Testis (tissue), 3 donors: ENCODE data around the gene OR1L8. TPM values are rescaled to one million over a fixed set of nuclear protein-coding genes. Genes with fewer than 3 reads are reported as not detected.

Source experiments
- DNase-seq: peaks from one replicate; pipeline ENCODE4 v3.0.0-alpha.2; 2019
- H3K27ac ChIP-seq, 2 donors: fragments of 200-600 bp; sonication (generic); one replicate each; pipeline ENCODE4 v1.5.1; 2019
- H3K27me3 ChIP-seq: fragments of 200-600 bp; sonication (generic); one replicate; pipeline ENCODE4 v1.5.1; 2019
- H3K36me3 ChIP-seq: fragments of 200-600 bp; sonication (generic); one replicate; pipeline ENCODE4 v1.5.1; 2017; ENCODE audit warnings: low read depth; ENCODE audit errors: missing control alignments
- H3K4me1 ChIP-seq: fragments of 200-600 bp; sonication (generic); one replicate; pipeline ENCODE4 v1.5.1; 2019
- H3K4me3 ChIP-seq, 2 donors: fragments of 200-600 bp; sonication (generic); one replicate each; pipeline ENCODE4 v1.5.1; 2017 to 2019
- H3K9me3 ChIP-seq: fragments of 200-600 bp; sonication (generic); one replicate; pipeline ENCODE4 v1.5.1; 2017
- POLR2A ChIP-seq: fragments of 450-650 bp; IDR thresholded peaks from one replicate; pipeline ENCODE4 v1.6.1; 2017; ENCODE audit warnings: antibody characterized with exemption, mild to moderate bottlenecking, moderate library complexity
- WGBS, 2 donors: methylation state at CpG; one replicate each; pipeline ENCODE4 v1.1.5; 2018; 5-methylcytosine and 5-hydroxymethylcytosine counted together
- intact Hi-C: fragments of 100-400 bp; cut with DNase I; formaldehyde crosslinking; loops from one replicate; pipeline ENCODE4 v1.15.1; 2023; ENCODE audit warnings: low total_unique reads
- polyA plus RNA-seq: library from polyadenylated mRNA; stranded (reverse); fragments of 350-450 nt; fragmentation: Illumina TruSeq; extraction: RNeasy Lipid Tissue Mini Kit (QIAGEN cat#74804); gene quantifications from one replicate; pipeline ENCODE4 v1.2.3, GENCODE V29; 2014; ENCODE audit warnings: low read depth, low replicate concordance; ENCODE audit not compliant: insufficient read depth
- total RNA-seq, 2 donors: library from RNA; depleted of rRNA; stranded (reverse); fragments of >200 nt; gene quantifications; one replicate each; pipeline ENCODE4 v1.2.3, GENCODE V29; 2016
- TF ChIP-seq, protein P1 (sequence below), 3 experiments: fragments of 450-650 bp in 2 of 3; fragments of 200-600 bp in 1 of 3; sonication (generic) in 1 of 3; IDR thresholded peaks; one replicate each; pipeline ENCODE4 v1.5.1; 2016 to 2019; ENCODE audit warnings: antibody characterized with exemption in 3 of 3, mild to moderate bottlenecking in 2 of 3, moderate library complexity in 1 of 3

OR1L8 gene
- total and polyA plus RNA-seq, 3 donors from 2014 or later, result 0.31 to 0.36 TPM; not detected in 1

DNA sequence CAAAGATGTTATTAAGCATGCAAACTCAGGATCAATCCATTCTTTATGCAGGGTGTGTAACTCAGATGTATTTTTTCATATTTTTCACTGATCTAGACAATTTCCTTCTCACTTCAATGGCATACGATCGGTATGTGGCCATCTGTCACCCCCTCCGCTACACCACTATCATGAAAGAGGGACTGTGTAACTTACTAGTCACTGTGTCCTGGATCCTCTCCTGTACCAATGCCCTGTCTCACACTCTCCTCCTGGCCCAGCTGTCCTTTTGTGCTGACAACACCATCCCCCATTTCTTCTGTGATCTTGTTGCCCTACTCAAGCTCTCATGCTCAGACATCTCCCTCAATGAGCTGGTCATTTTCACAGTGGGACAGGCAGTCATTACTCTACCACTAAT is 63.8 kb downstream of the OR1L8 start:
- no peak for TF ChIP-seq POLR2A
- TF ChIP-seq, protein P1, sequence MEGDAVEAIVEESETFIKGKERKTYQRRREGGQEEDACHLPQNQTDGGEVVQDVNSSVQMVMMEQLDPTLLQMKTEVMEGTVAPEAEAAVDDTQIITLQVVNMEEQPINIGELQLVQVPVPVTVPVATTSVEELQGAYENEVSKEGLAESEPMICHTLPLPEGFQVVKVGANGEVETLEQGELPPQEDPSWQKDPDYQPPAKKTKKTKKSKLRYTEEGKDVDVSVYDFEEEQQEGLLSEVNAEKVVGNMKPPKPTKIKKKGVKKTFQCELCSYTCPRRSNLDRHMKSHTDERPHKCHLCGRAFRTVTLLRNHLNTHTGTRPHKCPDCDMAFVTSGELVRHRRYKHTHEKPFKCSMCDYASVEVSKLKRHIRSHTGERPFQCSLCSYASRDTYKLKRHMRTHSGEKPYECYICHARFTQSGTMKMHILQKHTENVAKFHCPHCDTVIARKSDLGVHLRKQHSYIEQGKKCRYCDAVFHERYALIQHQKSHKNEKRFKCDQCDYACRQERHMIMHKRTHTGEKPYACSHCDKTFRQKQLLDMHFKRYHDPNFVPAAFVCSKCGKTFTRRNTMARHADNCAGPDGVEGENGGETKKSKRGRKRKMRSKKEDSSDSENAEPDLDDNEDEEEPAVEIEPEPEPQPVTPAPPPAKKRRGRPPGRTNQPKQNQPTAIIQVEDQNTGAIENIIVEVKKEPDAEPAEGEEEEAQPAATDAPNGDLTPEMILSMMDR (IDR thresholded peaks at IDR 0.05), result no peak
- no peaks in the 10 kb centered on the region for H3K36me3 ChIP-seq
- WGBS, 2 donors, result 86 to 91% methylated on average over 3 of the region's 3 CpGs
- H3K4me3 ChIP-seq, result no peak overlapping the region
- H3K27ac ChIP-seq, result no peak overlapping the region
- H3K4me1 ChIP-seq, result no peaks in the 10 kb centered on the region
- intact Hi-C loops, result no loop called here
- H3K9me3 ChIP-seq, result no peaks in the 10 kb centered on the region
- H3K27me3 ChIP-seq, result no peaks in the 10 kb centered on the region
- DNase-seq, result no peak

GRCh38 chr9:122518841-122519240 is 64.3 kb downstream of the OR1L8 start, which contains the start of gene OR1J4:
TSS of gene OR1J4 (plus strand) at chr9:122519141. CDS start at chr9:122519141, 0 bp downstream.
- H3K27ac ChIP-seq, result no peak within 1 kb of the TSS
- TF ChIP-seq, protein P1 (IDR thresholded peaks at IDR 0.05), result no peak
- no peak for TF ChIP-seq POLR2A
- no peaks in the 10 kb centered on the region for H3K4me1 ChIP-seq
- no peak within 1 kb of the TSS for H3K4me3 ChIP-seq
- intact Hi-C loops, result no loop called here
- H3K36me3 ChIP-seq, result no peaks in the 10 kb centered on the region
- no peak for DNase-seq
- 85 to 86% methylated on average over 4 of the region's 4 CpGs for WGBS, 2 donors
- no peaks in the 10 kb centered on the region for H3K27me3 ChIP-seq
- H3K9me3 ChIP-seq, result no peaks in the 10 kb centered on the region

- H3K4me3 ChIP-seq, result no peak overlapping the region
- H3K36me3 ChIP-seq, result no peaks in the 10 kb centered on the region
- H3K4me1 ChIP-seq, result no peaks in the 10 kb centered on the region
- TF ChIP-seq, protein P1 (IDR thresholded peaks at IDR 0.05), result no peak
- no peak for TF ChIP-seq POLR2A
- 66 to 72% methylated on average over 2 of the region's 2 CpGs for WGBS, 2 donors
- no peaks in the 10 kb centered on the region for H3K27me3 ChIP-seq
- H3K9me3 ChIP-seq, result no peaks in the 10 kb centered on the region
- H3K27ac ChIP-seq, result no peak overlapping the region
- no peak for DNase-seq
- intact Hi-C loops, result no loop called here
Observed at GRCh38 chr9:122518226-122518625, 65.0 kb downstream of the OR1L8 start.

Other genes with a start within 250 kb of the OR1L8 start
- gene PTGS1, start 212.4 kb downstream of the OR1L8 start, total RNA-seq, result 1 to 10 TPM in 1 of 2 donors, under 1 TPM in 1; 0.93 to 1.1 TPM
- 10.1 TPM for gene PTGS1, start 212.4 kb downstream of the OR1L8 start, polyA plus RNA-seq
- gene OR1J1, start 105.5 kb downstream of the OR1L8 start, total RNA-seq, result not detected
- not detected for gene OR1J1, start 105.5 kb downstream of the OR1L8 start, polyA plus RNA-seq
- 1 to 10 TPM in 1 of 2 donors, under 1 TPM in 1; 0.62 to 1.6 TPM for gene OR1J2, start 72.6 kb downstream of the OR1L8 start, total RNA-seq
- not detected for gene OR1J2, start 72.6 kb downstream of the OR1L8 start, polyA plus RNA-seq
- gene OR1J4, start 64.2 kb downstream of the OR1L8 start, total RNA-seq, result under 1 TPM; 0.74 to 0.87 TPM
- gene OR1J4, start 64.2 kb downstream of the OR1L8 start, polyA plus RNA-seq, result not detected
- under 1 TPM in 1 of 2 donors, not detected in 1; 0.62 TPM for gene OR1N1, start 56.1 kb downstream of the OR1L8 start, total RNA-seq
- gene OR1N1, start 56.1 kb downstream of the OR1L8 start, polyA plus RNA-seq, result not detected
- gene OR1N2, start 30.3 kb downstream of the OR1L8 start, total RNA-seq, result 1 to 10 TPM in 1 of 2 donors, under 1 TPM in 1; 0.39 to 1.7 TPM
- gene OR1N2, start 30.3 kb downstream of the OR1L8 start, polyA plus RNA-seq, result not detected
- not detected for gene OR1Q1, start 31.4 kb upstream of the OR1L8 start, total RNA-seq
- gene OR1Q1, start 31.4 kb upstream of the OR1L8 start, polyA plus RNA-seq, result not detected
- gene OR1B1, start 74.2 kb upstream of the OR1L8 start, total RNA-seq, result not detected
- gene OR1B1, start 74.2 kb upstream of the OR1L8 start, polyA plus RNA-seq, result not detected
- not detected for gene OR1L1, start 78.3 kb upstream of the OR1L8 start, total RNA-seq
- gene OR1L1, start 78.3 kb upstream of the OR1L8 start, polyA plus RNA-seq, result not detected
- gene OR1L3, start 91.7 kb upstream of the OR1L8 start, total RNA-seq, result not detected
- not detected for gene OR1L3, start 91.7 kb upstream of the OR1L8 start, polyA plus RNA-seq
- not detected for gene OR1L4, start 140.6 kb upstream of the OR1L8 start, total RNA-seq
- gene OR1L4, start 140.6 kb upstream of the OR1L8 start, polyA plus RNA-seq, result not detected
- not detected for gene OR1L6, start 158.9 kb upstream of the OR1L8 start, total RNA-seq
- not detected for gene OR1L6, start 158.9 kb upstream of the OR1L8 start, polyA plus RNA-seq
- not detected for gene OR5C1, start 205.5 kb upstream of the OR1L8 start, total RNA-seq
- not detected for gene OR5C1, start 205.5 kb upstream of the OR1L8 start, polyA plus RNA-seq
- not detected for gene OR1K1, start 216.7 kb upstream of the OR1L8 start, total RNA-seq
- not detected for gene OR1K1, start 216.7 kb upstream of the OR1L8 start, polyA plus RNA-seq
- gene PDCL, start 245.2 kb upstream of the OR1L8 start, total RNA-seq, result 10 to 100 TPM; 14.9 to 16.1 TPM
- 10.7 TPM for gene PDCL, start 245.2 kb upstream of the OR1L8 start, polyA plus RNA-seq